ENCODE data around the gene PYGM.

PYGM gene

GRCh38 chr11:64729851-64730382 is 29.9 kb downstream of the PYGM start:
- peak; percentile 6 for DNase-seq

GRCh38 chr11:64728757-64729365 is 30.9 kb downstream of the PYGM start:
- DNase-seq: no peak

GRCh38 chr11:64726867-64727530 is 32.8 kb downstream of the PYGM start:
- DNase-seq: no peak

- no peak for DNase-seq
Observed at GRCh38 chr11:64726211-64726641, 33.5 kb downstream of the PYGM start.

- DNase-seq: no peak
Observed at GRCh38 chr11:64724863-64725532, 34.8 kb downstream of the PYGM start.

- no peak for DNase-seq
Observed at GRCh38 chr11:64723907-64724862, 35.6 kb downstream of the PYGM start.

GRCh38 chr11:64723117-64723906 is 36.5 kb downstream of the PYGM start, which contains the start of gene NRXN2:
Gene NRXN2 (minus strand): TSS chr11:64723197. CDS start chr11:64713699, 9,498 bp downstream.
- peak; percentile 70 for DNase-seq

GRCh38 chr11:64722141-64723065 is 37.4 kb downstream of the PYGM start:
- no peak for DNase-seq

GRCh38 chr11:64721359-64721699 is 38.4 kb downstream of the PYGM start:
- no peak for DNase-seq

GRCh38 chr11:64720640-64721358 is 39.0 kb downstream of the PYGM start:
- no peak for DNase-seq

GRCh38 chr11:64720167-64720566 is 39.6 kb downstream of the PYGM start:
- no peak for DNase-seq

- no peak for DNase-seq
Observed at GRCh38 chr11:64719406-64719805, 40.4 kb downstream of the PYGM start.

GRCh38 chr11:64718780-64719124 is 41.0 kb downstream of the PYGM start:
- DNase-seq: no peak

- DNase-seq: no peak
Observed at GRCh38 chr11:64718084-64718779, 41.5 kb downstream of the PYGM start.

- no peak for DNase-seq
Observed at GRCh38 chr11:64717268-64717578, 42.6 kb downstream of the PYGM start.

- no peak for DNase-seq
Observed at GRCh38 chr11:64716473-64717267, 43.1 kb downstream of the PYGM start.

- no peak for DNase-seq
Observed at GRCh38 chr11:64715756-64716472, 43.9 kb downstream of the PYGM start.

GRCh38 chr11:64715110-64715509 is 44.7 kb downstream of the PYGM start:
- DNase-seq: no peak
